ENCODE measurements around the gene LCN15.

DNA sequence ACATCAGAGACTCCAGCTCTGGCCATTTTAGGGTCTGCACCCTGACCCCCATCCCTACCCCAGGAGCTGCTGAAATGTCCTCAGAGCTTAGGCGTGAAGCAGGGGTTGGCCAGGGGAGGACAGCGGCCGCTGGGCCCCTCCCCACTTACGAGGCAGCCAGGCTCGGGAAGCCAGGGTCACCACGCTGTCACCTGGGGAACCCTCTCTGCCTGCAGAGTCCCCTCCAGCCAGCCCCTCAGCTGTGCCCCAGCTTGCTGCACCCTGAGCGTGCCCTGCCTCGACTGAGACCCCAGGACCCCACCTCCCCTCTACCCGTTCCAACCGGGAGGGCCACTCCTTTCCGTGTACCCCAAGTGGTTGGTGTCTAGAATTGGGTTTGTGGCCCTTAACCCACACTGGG lies 24.2 kb downstream of the LCN15 start:
- TF ChIP-seq POLR2AphosphoS5 (IDR thresholded peaks at IDR 0.05) = no peak
- TF ChIP-seq, protein P1, sequence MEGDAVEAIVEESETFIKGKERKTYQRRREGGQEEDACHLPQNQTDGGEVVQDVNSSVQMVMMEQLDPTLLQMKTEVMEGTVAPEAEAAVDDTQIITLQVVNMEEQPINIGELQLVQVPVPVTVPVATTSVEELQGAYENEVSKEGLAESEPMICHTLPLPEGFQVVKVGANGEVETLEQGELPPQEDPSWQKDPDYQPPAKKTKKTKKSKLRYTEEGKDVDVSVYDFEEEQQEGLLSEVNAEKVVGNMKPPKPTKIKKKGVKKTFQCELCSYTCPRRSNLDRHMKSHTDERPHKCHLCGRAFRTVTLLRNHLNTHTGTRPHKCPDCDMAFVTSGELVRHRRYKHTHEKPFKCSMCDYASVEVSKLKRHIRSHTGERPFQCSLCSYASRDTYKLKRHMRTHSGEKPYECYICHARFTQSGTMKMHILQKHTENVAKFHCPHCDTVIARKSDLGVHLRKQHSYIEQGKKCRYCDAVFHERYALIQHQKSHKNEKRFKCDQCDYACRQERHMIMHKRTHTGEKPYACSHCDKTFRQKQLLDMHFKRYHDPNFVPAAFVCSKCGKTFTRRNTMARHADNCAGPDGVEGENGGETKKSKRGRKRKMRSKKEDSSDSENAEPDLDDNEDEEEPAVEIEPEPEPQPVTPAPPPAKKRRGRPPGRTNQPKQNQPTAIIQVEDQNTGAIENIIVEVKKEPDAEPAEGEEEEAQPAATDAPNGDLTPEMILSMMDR (IDR thresholded peaks at IDR 0.05) = no peak

Data from breast epithelium (tissue), 3 donors.